HG02852 (cell line): ENCODE results near the gene SRC.
"Not testable (repeated sequence)": the region's sequence is repeated elsewhere in the genome, so short reads cannot be mapped to it uniquely, and the experiment has no call there.

Experiments
- ATAC-seq: cut with Tn5 transposase; IDR thresholded peaks from one replicate; pipeline ENCODE4 v1.9.1; 2021; ENCODE audit warnings: mild to moderate bottlenecking, moderate library complexity; ENCODE audit not compliant: unreplicated experiment

Gene SRC

DNA sequence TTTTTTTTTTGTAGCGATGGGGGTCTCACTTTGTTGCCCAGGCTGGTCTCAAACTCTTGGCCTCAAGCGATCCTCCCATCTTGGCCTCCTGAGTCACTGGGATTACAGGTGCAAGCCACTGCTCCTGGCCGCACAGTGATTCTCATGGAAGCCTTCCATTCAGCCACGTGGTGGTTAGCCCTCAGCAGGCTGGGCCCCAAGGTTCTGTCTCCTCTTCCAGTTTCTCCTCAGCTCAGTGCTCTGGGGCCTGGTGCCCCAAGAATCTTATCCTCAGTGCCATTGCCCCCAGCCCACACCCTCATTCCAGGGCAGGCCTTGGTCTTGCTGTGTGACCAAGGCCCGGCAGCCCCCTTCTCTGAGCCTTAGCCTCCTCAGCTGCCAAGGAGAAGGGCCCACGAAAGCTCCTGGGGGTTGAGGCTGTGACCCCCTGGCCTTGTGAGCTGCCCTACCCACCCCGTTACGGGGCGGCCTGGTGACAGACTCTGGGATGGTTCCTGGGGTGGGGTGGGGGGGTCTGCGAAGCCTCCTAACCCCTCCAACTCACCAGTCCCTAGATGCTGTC is 16.4 kb downstream of the SRC start:
- no peak for ATAC-seq

GRCh38 chr20:37362821-37363220 is 16.9 kb downstream of the SRC start:
- ATAC-seq, result no peak

- ATAC-seq, result no peak
These were observed 17.5 kb downstream of the SRC start for GRCh38 chr20:37363221-37364012.

DNA sequence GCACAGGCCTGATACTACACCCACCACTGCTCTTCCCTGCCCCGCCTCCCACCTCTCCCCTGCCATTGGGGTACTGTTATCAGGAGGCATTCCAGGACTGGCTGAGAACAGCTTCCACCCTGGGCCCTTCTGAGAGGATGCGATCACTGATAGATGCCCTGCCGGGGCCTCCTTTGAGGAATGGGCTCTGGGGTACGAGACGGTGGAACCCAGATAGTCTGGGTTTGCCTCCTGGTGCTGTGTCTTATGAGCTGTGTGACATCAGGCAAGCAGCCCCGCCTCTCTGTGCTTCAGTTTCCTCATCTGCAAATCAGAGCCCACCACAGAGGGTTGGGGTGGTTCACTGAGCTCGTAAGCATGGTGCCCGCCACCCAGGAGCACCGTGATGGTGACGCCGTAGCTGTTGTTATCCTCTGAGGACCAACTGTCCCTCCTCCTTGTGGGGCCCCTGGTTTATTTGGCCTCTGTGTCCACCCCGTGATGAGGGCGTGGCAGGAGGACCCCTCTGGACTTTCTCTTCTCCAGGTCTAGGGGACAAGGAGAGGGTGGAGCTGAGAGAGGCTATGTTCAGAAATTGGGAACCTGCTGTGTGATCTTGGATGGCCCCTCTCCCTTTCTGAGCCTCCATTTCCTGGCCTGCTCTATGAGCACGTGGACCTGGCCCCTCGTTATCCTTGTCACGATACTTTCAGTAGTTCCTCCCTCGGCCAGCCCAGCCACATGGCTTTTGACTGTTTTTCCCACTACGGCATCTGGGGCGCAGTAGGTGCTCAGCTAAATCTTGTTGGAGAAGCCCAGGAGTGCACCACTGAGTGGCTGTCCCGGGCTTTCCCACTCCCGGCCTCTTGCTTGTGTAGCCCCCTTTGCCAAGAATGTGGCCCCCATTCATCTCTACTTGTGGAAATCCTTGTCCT is 18.3 kb downstream of the SRC start:
- ATAC-seq, result no peak

DNA sequence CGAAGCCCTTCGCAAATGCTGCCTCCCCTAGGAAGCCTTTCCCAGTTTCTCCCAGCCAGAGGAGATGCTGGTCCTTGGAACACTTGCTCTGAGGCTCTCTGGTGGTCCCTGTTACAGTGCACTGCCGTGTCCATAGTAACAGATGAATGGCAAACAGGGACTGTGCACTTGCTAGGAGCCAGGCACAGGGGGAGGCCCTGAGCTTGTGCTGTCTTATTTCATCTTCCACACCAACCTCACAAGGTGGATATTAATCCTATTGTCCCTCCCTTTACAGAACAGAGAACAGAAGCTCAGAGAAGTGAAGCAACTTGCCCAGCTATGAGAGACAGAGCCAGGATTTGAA is 19.0 kb downstream of the SRC start:
- no peak for ATAC-seq

DNA sequence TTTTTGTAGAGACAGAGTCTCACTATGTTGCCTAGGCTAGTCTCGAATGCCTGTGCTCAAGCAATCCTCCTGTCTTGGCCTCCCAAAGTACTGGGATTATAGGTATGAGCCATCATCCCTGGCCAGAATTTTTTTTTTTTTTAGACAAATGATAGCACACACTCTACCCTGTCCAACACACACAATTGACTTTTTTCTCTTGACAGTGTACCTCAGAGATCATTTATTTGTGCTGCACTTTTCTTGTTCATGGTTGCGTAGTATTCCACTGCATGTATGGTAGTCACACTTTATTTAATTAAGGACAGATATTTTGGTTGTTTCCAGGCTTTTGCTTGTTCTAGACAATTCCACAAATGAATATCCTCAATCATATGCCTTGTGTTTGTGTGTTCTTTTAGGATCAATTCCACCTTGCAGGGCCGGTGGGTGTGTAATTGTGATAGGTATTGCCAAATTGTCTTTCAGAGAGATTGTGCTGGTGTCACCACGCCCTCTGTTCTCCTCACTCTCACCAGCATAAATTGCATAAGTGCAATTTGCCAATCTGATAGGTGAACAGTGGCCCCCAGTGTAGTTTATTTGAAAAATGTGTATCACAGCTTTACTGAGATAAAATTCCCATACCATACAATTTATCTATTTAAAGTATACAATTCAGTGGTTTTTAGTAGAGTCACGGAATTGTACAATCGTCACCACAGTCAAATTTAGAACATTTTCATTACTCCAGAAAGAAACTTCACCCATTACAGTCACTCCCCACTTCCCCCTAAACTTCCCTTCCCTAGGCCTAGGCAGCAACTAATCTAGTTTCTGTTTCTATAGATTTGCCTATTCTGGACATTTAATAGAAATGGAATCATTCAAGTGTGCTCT is 20.1 kb downstream of the SRC start:
- ATAC-seq, result peak; percentile 74

DNA sequence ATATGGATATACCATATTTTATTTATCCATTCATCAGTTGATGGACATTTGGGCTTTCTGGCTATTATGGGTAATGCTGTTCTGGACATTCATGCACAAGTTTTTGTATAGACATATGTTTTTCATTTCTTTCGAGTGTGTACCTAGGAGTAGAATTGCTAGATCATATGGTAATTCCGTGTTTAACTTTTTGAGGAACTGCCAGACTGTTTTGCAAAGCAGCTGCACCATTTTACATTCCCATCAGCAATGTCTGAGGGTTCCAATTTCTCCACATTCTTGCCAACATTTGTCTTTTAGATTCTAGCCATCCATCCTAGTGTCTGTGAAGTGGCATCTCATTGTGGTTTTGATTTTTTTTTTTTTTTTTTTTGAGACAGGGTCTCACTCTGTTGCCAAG is 20.8 kb downstream of the SRC start:
- ATAC-seq, result peak; percentile 15

- no peak for ATAC-seq
These were observed 23.9 kb downstream of the SRC start for GRCh38 chr20:37369846-37370245.

DNA sequence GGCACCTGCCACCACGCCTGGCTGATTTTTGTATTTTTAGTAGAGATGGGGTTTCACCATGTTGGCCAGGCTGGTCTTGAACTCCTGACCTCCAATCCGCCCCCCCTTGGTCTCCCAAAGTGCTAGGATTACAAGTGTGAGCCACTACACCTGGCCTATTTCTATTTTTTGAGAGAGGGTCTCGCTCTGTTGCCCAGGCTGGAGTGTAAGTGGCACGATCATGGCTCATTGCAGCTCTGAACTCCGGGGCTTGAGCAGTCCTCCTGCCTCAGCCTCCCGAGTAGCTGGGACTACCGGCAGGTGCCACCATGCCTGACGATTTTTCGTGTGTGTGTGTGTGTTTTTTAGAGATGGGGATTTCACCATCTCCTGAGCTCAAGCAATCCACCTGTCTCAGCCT is 25.9 kb downstream of the SRC start:
- ATAC-seq, result not testable (repeated sequence)

GRCh38 chr20:37372441-37372840 is 26.5 kb downstream of the SRC start:
- no peak for ATAC-seq

GRCh38 chr20:37373020-37373598 is 27.2 kb downstream of the SRC start:
- no peak for ATAC-seq

DNA sequence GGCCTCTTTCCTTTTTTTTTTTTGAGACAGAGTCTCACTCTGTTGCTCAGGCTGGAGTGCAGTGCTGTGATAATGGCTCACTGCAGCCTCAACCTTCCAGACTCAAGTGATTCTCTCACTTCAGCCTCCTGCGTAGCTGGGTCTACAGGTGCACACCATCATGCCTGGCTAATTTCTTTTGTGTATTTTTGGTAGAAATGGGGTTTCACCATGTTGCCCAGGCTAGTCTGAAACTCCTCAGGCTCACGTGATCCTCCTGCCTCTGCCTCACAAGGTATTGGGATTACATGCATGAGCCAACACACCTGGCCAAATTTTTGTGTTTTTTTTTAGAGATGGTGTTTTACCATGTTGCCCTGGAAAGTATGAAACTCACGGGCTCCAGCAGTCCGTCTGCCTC is 29.3 kb downstream of the SRC start:
- ATAC-seq, result no peak

DNA sequence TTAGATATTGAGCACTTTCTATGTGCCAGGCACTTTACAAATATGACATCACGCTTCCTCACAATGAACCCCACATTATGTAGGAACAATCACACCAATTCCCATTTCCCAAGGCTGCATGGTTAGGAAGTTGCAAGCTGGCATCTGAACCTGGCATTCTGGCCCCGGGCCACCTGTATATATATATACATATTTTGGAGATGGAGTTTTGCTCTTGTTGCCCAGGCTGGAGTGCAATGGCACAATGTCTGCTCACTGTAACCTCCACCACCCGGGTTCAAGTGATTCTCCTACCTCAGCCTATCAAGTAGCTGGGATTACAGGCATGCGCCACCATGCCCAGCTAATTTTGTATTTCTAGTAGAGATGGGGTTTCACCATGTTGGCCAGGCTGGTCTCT is 30.4 kb downstream of the SRC start:
- no peak for ATAC-seq

DNA sequence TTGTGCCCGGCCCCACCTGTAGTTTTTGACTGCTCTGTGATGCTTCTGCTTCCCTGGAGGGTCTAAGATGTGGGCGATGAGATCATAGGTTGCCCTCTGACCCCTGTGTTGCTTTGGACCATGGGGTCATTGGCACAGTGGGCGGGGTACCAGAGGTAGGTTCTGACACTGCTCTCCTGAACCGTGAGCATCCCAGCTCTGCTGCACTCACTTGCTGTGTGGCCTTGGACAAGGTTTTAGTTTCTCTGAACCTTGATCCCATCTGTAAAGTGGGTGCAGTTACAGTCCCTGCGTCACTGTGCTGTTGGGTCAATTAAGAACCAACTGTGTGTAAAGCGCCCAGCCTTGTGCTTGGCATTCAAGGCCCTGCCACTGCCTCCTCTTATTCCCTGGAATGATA is 30.9 kb downstream of the SRC start:
- ATAC-seq, result no peak

DNA sequence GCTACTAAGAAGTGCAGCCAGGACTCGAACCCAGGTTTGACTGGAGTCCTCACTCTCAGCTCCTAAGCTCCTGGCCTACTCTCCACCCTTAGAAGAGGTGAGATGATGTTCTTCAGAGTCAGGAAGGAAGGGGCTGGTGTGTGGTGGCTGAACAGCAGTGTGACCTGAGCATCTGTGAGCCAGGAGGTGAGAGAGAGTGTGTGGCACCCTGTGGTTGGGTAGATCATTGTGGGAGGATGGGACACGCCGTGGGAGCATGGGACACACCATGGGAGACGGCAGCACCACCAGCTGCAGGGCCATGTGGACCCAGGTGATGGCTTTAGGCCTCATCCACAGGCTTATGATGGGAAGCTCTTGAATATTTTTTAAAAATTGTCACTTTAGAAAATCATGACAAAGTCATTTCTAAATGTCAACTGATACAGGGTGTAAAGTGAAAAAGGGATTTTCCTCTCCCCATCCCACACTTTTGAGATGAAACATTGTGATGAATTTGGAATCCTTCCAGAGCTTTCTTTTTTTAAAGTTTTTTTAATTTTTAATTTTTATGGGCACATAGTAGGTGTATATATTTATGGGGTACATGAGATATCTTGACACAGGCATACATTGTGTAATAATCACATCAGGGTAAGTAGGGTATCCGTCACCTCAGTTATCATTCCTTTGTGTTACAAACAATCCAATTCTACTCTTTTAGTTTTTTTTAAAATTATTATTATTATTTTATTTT is 31.6 kb downstream of the SRC start:
- no peak for ATAC-seq

- ATAC-seq, result no peak
These were observed 32.5 kb downstream of the SRC start for GRCh38 chr20:37378420-37378784.

GRCh38 chr20:37378785-37379598 is 33.1 kb downstream of the SRC start:
- no peak for ATAC-seq

DNA sequence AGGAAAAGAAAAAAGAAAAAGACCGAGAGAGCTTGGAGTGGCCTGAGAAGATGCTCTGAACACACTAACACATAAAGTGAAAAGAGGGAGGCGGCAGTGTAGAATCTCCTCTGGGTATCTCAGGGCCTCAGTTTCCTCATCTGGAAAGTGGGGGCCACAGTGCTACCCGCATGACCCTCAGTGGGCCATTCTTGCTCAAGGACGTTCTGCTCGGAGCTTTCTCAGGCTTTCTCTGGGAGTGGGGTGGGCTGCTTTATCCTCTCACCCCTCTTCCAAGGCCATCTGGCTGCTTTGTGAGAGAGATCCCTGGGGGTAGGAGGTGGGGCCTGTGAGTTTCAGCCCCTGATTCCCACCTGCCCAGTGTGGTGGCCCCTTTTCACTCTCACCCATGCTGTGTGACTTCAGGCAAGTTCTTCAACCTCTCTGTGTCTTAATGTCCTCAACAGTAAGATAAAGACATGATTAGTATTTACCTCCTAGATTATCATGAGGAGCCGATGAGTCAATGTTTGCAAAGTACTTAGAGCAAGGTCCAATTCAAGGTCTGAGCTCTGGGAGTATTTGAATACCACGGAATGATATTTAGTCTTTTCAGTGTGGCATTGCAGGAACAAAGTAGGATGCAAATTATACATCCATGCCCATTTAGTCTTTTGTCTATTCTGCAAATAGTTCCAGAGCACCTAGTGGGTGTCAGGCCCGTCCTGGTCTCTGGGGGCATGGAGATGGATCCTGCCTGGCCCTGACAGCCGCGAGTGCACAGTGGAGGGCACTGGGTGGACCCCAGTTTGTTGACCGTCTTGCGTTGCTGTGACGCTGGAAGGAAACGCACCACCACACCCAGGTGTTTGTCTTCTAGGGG is 34.3 kb downstream of the SRC start:
- no peak for ATAC-seq
